WTC11 (cell line): Measurements from ENCODE around the gene CADM2. TPM values are rescaled to one million over a fixed set of nuclear protein-coding genes. Genes with fewer than 3 reads are reported as not detected.
A peak's percentile ranks its signal among the peaks of the same experiment; 100 is the strongest.

Source experiments
- ATAC-seq: fragments of 200-7000 bp; cut with Tn5 transposase; 2 replicates; pipeline ENCODE4 v1.10.0; 2021; ENCODE audit warnings: mild to moderate bottlenecking, moderate library complexity
- CTCF ChIA-PET: fragments of 300-600 bp; sonication (Branson Sonifier 250); formaldehyde crosslinking; loops from one replicate; lab custom pipeline; 2021; ENCODE audit warnings: antibody characterized with exemption; lab: Charles Lee
- POLR2A ChIA-PET: fragments of 350-600 bp; sonication (Branson Sonifier 250); formaldehyde crosslinking; loops from one replicate; lab custom pipeline; 2021; ENCODE audit warnings: antibody characterized with exemption; lab: Charles Lee
- DNase-seq: peaks from one replicate; pipeline ENCODE4 v3.0.0; 2021; ENCODE audit warnings: low spot score
- H3K27ac Mint-ChIP-seq: 2 replicates; pipeline ENCODE4 v1.8.0; 2021; ENCODE audit warnings: mixed read lengths
- H3K27me3 Mint-ChIP-seq: 2 replicates; pipeline ENCODE4 v1.8.0; 2021; ENCODE audit warnings: low read depth, mild to moderate bottlenecking, moderate library complexity, mixed read lengths
- H3K36me3 Mint-ChIP-seq: 2 replicates; pipeline ENCODE4 v1.8.0; 2021; ENCODE audit warnings: mixed read lengths
- H3K4me1 Mint-ChIP-seq: 2 replicates; pipeline ENCODE4 v1.8.0; 2022; ENCODE audit warnings: mixed read lengths
- H3K4me3 Mint-ChIP-seq: 2 replicates; pipeline ENCODE4 v1.8.0; 2021; ENCODE audit warnings: mild to moderate bottlenecking, moderate library complexity, mixed read lengths
- H3K9me3 Mint-ChIP-seq: 2 replicates; pipeline ENCODE4 v1.8.0; 2021; ENCODE audit warnings: mixed read lengths
- AFF4 ChIP-seq: sonication (generic); formaldehyde crosslinking; IDR thresholded peaks from 2 replicates; pipeline ENCODE4 v1.8.1; 2023; ENCODE audit warnings: mild to moderate bottlenecking, missing genetic modification reagents, borderline replicate concordance
- ATF6 ChIP-seq: sonication (generic); formaldehyde crosslinking; IDR thresholded peaks from 2 replicates; pipeline ENCODE4 v1.8.1; 2023; ENCODE audit warnings: mild to moderate bottlenecking, missing genetic modification reagents
- CBFB ChIP-seq: sonication (generic); formaldehyde crosslinking; IDR thresholded peaks from 2 replicates; pipeline ENCODE4 v1.8.1; 2022; ENCODE audit warnings: mild to moderate bottlenecking, low read depth, missing genetic modification reagents
- FOXK1 ChIP-seq: sonication (generic); formaldehyde crosslinking; IDR thresholded peaks from 2 replicates; pipeline ENCODE4 v1.8.0; 2022; ENCODE audit warnings: mild to moderate bottlenecking, moderate library complexity, missing genetic modification reagents
- HMGA2 ChIP-seq: fragments of 250-450 bp; sonication (Bioruptor Pico); IDR thresholded peaks from 2 replicates; pipeline ENCODE4 v1.4.0; 2021; ENCODE audit warnings: mild to moderate bottlenecking, moderate library complexity
- JUN ChIP-seq: sonication (generic); formaldehyde crosslinking; IDR thresholded peaks from 2 replicates; pipeline ENCODE4 v1.8.0; 2023; ENCODE audit warnings: mild to moderate bottlenecking, missing genetic modification reagents
- NFYB ChIP-seq: sonication (generic); formaldehyde crosslinking; conservative IDR thresholded peaks from 2 replicates; pipeline ENCODE4 v1.8.0; 2022; ENCODE audit warnings: low read depth, missing genetic modification reagents
- PREB ChIP-seq: sonication (generic); formaldehyde crosslinking; IDR thresholded peaks from 2 replicates; pipeline ENCODE4 v1.8.1; 2022; ENCODE audit warnings: mild to moderate bottlenecking, missing genetic modification reagents, moderate library complexity, borderline replicate concordance
- RELA ChIP-seq: sonication (generic); formaldehyde crosslinking; IDR thresholded peaks from 2 replicates; pipeline ENCODE4 v1.8.1; 2022; ENCODE audit warnings: missing genetic modification reagents, mild to moderate bottlenecking, borderline replicate concordance
- TEAD1 ChIP-seq: sonication (generic); formaldehyde crosslinking; IDR thresholded peaks from 2 replicates; pipeline ENCODE4 v1.8.0; 2022; ENCODE audit warnings: mild to moderate bottlenecking, missing genetic modification reagents
- ZBTB21 ChIP-seq: sonication (generic); formaldehyde crosslinking; IDR thresholded peaks from 2 replicates; pipeline ENCODE4 v1.8.1; 2023; ENCODE audit warnings: mild to moderate bottlenecking, missing genetic modification reagents, borderline replicate concordance
- ZBTB43 ChIP-seq: sonication (generic); formaldehyde crosslinking; IDR thresholded peaks from 2 replicates; pipeline ENCODE4 v1.8.1; 2023; ENCODE audit warnings: mild to moderate bottlenecking, missing genetic modification reagents
- ZNF138 ChIP-seq: sonication (generic); formaldehyde crosslinking; conservative IDR thresholded peaks from 2 replicates; pipeline ENCODE4 v1.8.1; 2022; ENCODE audit warnings: mild to moderate bottlenecking, moderate library complexity, missing genetic modification reagents
- ZNF317 ChIP-seq: sonication (generic); formaldehyde crosslinking; IDR thresholded peaks from 2 replicates; pipeline ENCODE4 v1.8.1; 2023; ENCODE audit warnings: low read depth, mild to moderate bottlenecking, moderate library complexity, missing genetic modification reagents, borderline replicate concordance
- total RNA-seq: library from RNA; stranded (reverse); gene quantifications from 3 replicates; pipeline ENCODE4 v1.2.3, GENCODE V29; 2021

CADM2 gene
- total RNA-seq, 1 experiment from 2014 or later, result 18.8 TPM

GRCh38 chr3:85903434-85903833 is 944.6 kb downstream of the CADM2 start:
- no peak overlapping the region for H3K4me3 Mint-ChIP-seq
- CTCF ChIA-PET, result no interaction called here
- no peaks in the 10 kb centered on the region for H3K36me3 Mint-ChIP-seq
- TF ChIP-seq ZBTB21 (CRISPR knock-in tag) (peak; percentile 48; the same call in 1 of the 2 replicates), RELA (CRISPR knock-in tag) (no peak), ATF6 (CRISPR knock-in tag) (no peak), FOXK1 (CRISPR knock-in tag) (0 out of 2 replicates have a peak, but pooled peaks have one; percentile 33), ZNF317 (peak; percentile 56; the same call in 1 of the 2 replicates), CBFB (CRISPR knock-in tag) (no peak)
- POLR2A ChIA-PET, result interaction anchor here (0.6 kb wide), 1 partner anchor 18 kb away, joined by 4 read pairs; no protein-coding TSS in a partner anchor
- DNase-seq (no peak), ATAC-seq (peak; percentile 47)
- H3K27ac Mint-ChIP-seq, result peak overlapping the region; percentile 41; the same call in 1 of the 2 replicates
- H3K4me1 Mint-ChIP-seq, result peaks cover 11% of the 10 kb centered on the region
- no peaks in the 10 kb centered on the region for H3K27me3 Mint-ChIP-seq
- H3K9me3 Mint-ChIP-seq, result peaks cover 7% of the 10 kb centered on the region; the same call in 1 of the 2 replicates

- H3K36me3 Mint-ChIP-seq, result peaks cover 6% of the 10 kb centered on the region
- no peak for TF ChIP-seq AFF4 (CRISPR knock-in tag)
- TF ChIP-seq, all 79 proteins: peak for 0
- POLR2A ChIA-PET, result no interaction called here
- CTCF ChIA-PET, result no interaction called here
- H3K4me3 Mint-ChIP-seq, result no peak overlapping the region
- no peaks in the 10 kb centered on the region for H3K4me1 Mint-ChIP-seq
- H3K9me3 Mint-ChIP-seq, result peaks cover 12% of the 10 kb centered on the region
- ATAC-seq, result no peak
- no peaks in the 10 kb centered on the region for H3K27me3 Mint-ChIP-seq
- DNase-seq, result no peak
- no peak overlapping the region for H3K27ac Mint-ChIP-seq
Measured at GRCh38 chr3:85912980-85913379, 954.2 kb downstream of the CADM2 start.

GRCh38 chr3:85922374-85922773 is 963.6 kb downstream of the CADM2 start:
- ATAC-seq, result no peak
- DNase-seq, result no peak
- ChIA-PET CTCF (no interaction called here), POLR2A (no interaction called here)
- H3K36me3 Mint-ChIP-seq, result peaks cover 6% of the 10 kb centered on the region
- no peak for TF ChIP-seq ZBTB43
- H3K27me3 Mint-ChIP-seq, result no peaks in the 10 kb centered on the region
- peaks cover 6% of the 10 kb centered on the region for H3K9me3 Mint-ChIP-seq
- H3K4me3 Mint-ChIP-seq, result no peak overlapping the region
- no peaks in the 10 kb centered on the region for H3K4me1 Mint-ChIP-seq
- no peak overlapping the region for H3K27ac Mint-ChIP-seq

- no peak for DNase-seq
- Mint-ChIP-seq H3K36me3 (no peaks in the 10 kb centered on the region), H3K9me3 (no peaks in the 10 kb centered on the region), H3K4me1 (peaks cover 15% of the 10 kb centered on the region), H3K4me3 (no peak overlapping the region), H3K27ac (no peak overlapping the region), H3K27me3 (no peaks in the 10 kb centered on the region)
- ChIA-PET POLR2A (no interaction called here), CTCF (no interaction called here)
- no peak for ATAC-seq
- TF ChIP-seq PREB (CRISPR knock-in tag) (no peak), ZNF138 (CRISPR knock-in tag) (no peak), ATF6 (CRISPR knock-in tag) (no peak), NFYB (CRISPR knock-in tag) (no peak), JUN (CRISPR knock-in tag) (no peak), TEAD1 (CRISPR knock-in tag) (no peak), HMGA2 (CRISPR knock-in tag) (peak; percentile 91)
Measured at GRCh38 chr3:85930718-85931117, 971.9 kb downstream of the CADM2 start.
